Measurements from ENCODE around the gene LSAMP.
A peak's percentile ranks its signal among the peaks of the same experiment; 100 is the strongest.

LSAMP gene

GRCh38 chr3:115890579-115890978 lies 554.7 kb downstream of the LSAMP start:
- H3K36me3 ChIP-seq (ENCODE audit: insufficient read depth, low read depth, low read length), result no peaks in the 10 kb centered on the region
- no peaks in the 10 kb centered on the region for H3K4me1 ChIP-seq (ENCODE audit: insufficient read depth, low read length)
- no peak overlapping the region for H3K9ac ChIP-seq (ENCODE audit: low read depth, low read length)
- no peak overlapping the region for H3K27ac ChIP-seq (ENCODE audit: low read length)
- H3K4me3 ChIP-seq (ENCODE audit: low read length), result no peak overlapping the region
- no peaks in the 10 kb centered on the region for H3K27me3 ChIP-seq (ENCODE audit: insufficient read depth, low read length)
- H3K9me3 ChIP-seq (ENCODE audit: insufficient read depth, low read depth, low read length), result no peaks in the 10 kb centered on the region

- Histone ChIP-seq H3K9me3 (ENCODE audit: insufficient read depth, low read depth, low read length) (no peaks in the 10 kb centered on the region), H3K4me3 (ENCODE audit: low read length) (no peak overlapping the region), H3K27me3 (ENCODE audit: insufficient read depth, low read length) (no peaks in the 10 kb centered on the region), H3K4me1 (ENCODE audit: insufficient read depth, low read length) (no peaks in the 10 kb centered on the region), H3K9ac (ENCODE audit: low read depth, low read length) (no peak overlapping the region), H3K36me3 (ENCODE audit: insufficient read depth, low read depth, low read length) (no peaks in the 10 kb centered on the region), H3K27ac (ENCODE audit: low read length) (no peak overlapping the region)
Measured at GRCh38 chr3:115885621-115886020, 559.7 kb downstream of the LSAMP start.

- no peak overlapping the region for H3K4me3 ChIP-seq (ENCODE audit: low read length)
- H3K27ac ChIP-seq (ENCODE audit: low read length), result no peak overlapping the region
- H3K27me3 ChIP-seq (ENCODE audit: insufficient read depth, low read length), result no peaks in the 10 kb centered on the region
- no peaks in the 10 kb centered on the region for H3K9me3 ChIP-seq (ENCODE audit: insufficient read depth, low read depth, low read length)
- peaks cover 9% of the 10 kb centered on the region; the same call in 1 of the 2 replicates for H3K4me1 ChIP-seq (ENCODE audit: insufficient read depth, low read length)
- no peak overlapping the region for H3K9ac ChIP-seq (ENCODE audit: low read depth, low read length)
- H3K36me3 ChIP-seq (ENCODE audit: insufficient read depth, low read depth, low read length), result no peaks in the 10 kb centered on the region
Measured at GRCh38 chr3:115877615-115877899, 567.7 kb downstream of the LSAMP start.

GRCh38 chr3:115876876-115877614 lies 568.2 kb downstream of the LSAMP start:
- H3K4me3 ChIP-seq (ENCODE audit: low read length), result no peak overlapping the region

GRCh38 chr3:115875460-115875859 lies 569.8 kb downstream of the LSAMP start:
- H3K4me1 ChIP-seq (ENCODE audit: insufficient read depth, low read length), result peaks cover 20% of the 10 kb centered on the region; the same call in 1 of the 2 replicates
- no peak overlapping the region for H3K4me3 ChIP-seq (ENCODE audit: low read length)
- H3K27me3 ChIP-seq (ENCODE audit: insufficient read depth, low read length), result no peaks in the 10 kb centered on the region
- H3K27ac ChIP-seq (ENCODE audit: low read length), result no peak overlapping the region
- H3K9me3 ChIP-seq (ENCODE audit: insufficient read depth, low read depth, low read length), result no peaks in the 10 kb centered on the region
- no peaks in the 10 kb centered on the region for H3K36me3 ChIP-seq (ENCODE audit: insufficient read depth, low read depth, low read length)
- H3K9ac ChIP-seq (ENCODE audit: low read depth, low read length), result no peak overlapping the region

More at GRCh38 chr3:115876876-115877614, 568.2 kb downstream of the LSAMP start:
- no peaks in the 10 kb centered on the region for H3K9me3 ChIP-seq (ENCODE audit: insufficient read depth, low read depth, low read length)
- H3K4me1 ChIP-seq (ENCODE audit: insufficient read depth, low read length), result peaks cover 14% of the 10 kb centered on the region; the same call in 1 of the 2 replicates
- H3K27me3 ChIP-seq (ENCODE audit: insufficient read depth, low read length), result no peaks in the 10 kb centered on the region
- no peak overlapping the region for H3K27ac ChIP-seq (ENCODE audit: low read length)
- no peaks in the 10 kb centered on the region for H3K36me3 ChIP-seq (ENCODE audit: insufficient read depth, low read depth, low read length)
- no peak overlapping the region for H3K9ac ChIP-seq (ENCODE audit: low read depth, low read length)

GRCh38 chr3:115871735-115872134 lies 573.6 kb downstream of the LSAMP start:
- H3K27ac ChIP-seq (ENCODE audit: low read length), result no peak overlapping the region
- H3K27me3 ChIP-seq (ENCODE audit: insufficient read depth, low read length), result no peaks in the 10 kb centered on the region
- no peaks in the 10 kb centered on the region for H3K36me3 ChIP-seq (ENCODE audit: insufficient read depth, low read depth, low read length)
- no peak overlapping the region for H3K9ac ChIP-seq (ENCODE audit: low read depth, low read length)
- no peaks in the 10 kb centered on the region for H3K9me3 ChIP-seq (ENCODE audit: insufficient read depth, low read depth, low read length)
- H3K4me1 ChIP-seq (ENCODE audit: insufficient read depth, low read length), result peaks cover 20% of the 10 kb centered on the region; the same call in 1 of the 2 replicates
- H3K4me3 ChIP-seq (ENCODE audit: low read length), result no peak overlapping the region

- 0 out of 2 replicates have a peak, but pooled peaks cover 8% of the 10 kb centered on the region for H3K27me3 ChIP-seq (ENCODE audit: insufficient read depth, low read length)
- no peak overlapping the region for H3K27ac ChIP-seq (ENCODE audit: low read length)
- no peak overlapping the region for H3K4me3 ChIP-seq (ENCODE audit: low read length)
- peaks cover 34% of the 10 kb centered on the region for H3K4me1 ChIP-seq (ENCODE audit: insufficient read depth, low read length)
- no peaks in the 10 kb centered on the region for H3K36me3 ChIP-seq (ENCODE audit: insufficient read depth, low read depth, low read length)
- no peaks in the 10 kb centered on the region for H3K9me3 ChIP-seq (ENCODE audit: insufficient read depth, low read depth, low read length)
- no peak overlapping the region for H3K9ac ChIP-seq (ENCODE audit: low read depth, low read length)
Measured at GRCh38 chr3:115864911-115865310, 580.4 kb downstream of the LSAMP start.

- Histone ChIP-seq H3K36me3 (ENCODE audit: insufficient read depth, low read depth, low read length) (no peaks in the 10 kb centered on the region), H3K4me1 (ENCODE audit: insufficient read depth, low read length) (peaks cover 49% of the 10 kb centered on the region), H3K4me3 (ENCODE audit: low read length) (peak overlapping the region; percentile 35; the same call in 1 of the 2 replicates), H3K9ac (ENCODE audit: low read depth, low read length) (no peak overlapping the region), H3K27ac (ENCODE audit: low read length) (no peak overlapping the region), H3K27me3 (ENCODE audit: insufficient read depth, low read length) (0 out of 2 replicates have a peak, but pooled peaks cover 8% of the 10 kb centered on the region), H3K9me3 (ENCODE audit: insufficient read depth, low read depth, low read length) (no peaks in the 10 kb centered on the region)
Measured at GRCh38 chr3:115862849-115863248, 582.4 kb downstream of the LSAMP start.

- Histone ChIP-seq H3K9ac (ENCODE audit: low read depth, low read length) (no peak overlapping the region), H3K9me3 (ENCODE audit: insufficient read depth, low read depth, low read length) (no peaks in the 10 kb centered on the region), H3K27me3 (ENCODE audit: insufficient read depth, low read length) (0 out of 2 replicates have a peak, but pooled peaks cover 8% of the 10 kb centered on the region), H3K4me3 (ENCODE audit: low read length) (peak overlapping the region; percentile 35; the same call in 1 of the 2 replicates), H3K27ac (ENCODE audit: low read length) (no peak overlapping the region), H3K4me1 (ENCODE audit: insufficient read depth, low read length) (peaks cover 56% of the 10 kb centered on the region), H3K36me3 (ENCODE audit: insufficient read depth, low read depth, low read length) (no peaks in the 10 kb centered on the region)
Measured at GRCh38 chr3:115862099-115862498, 583.2 kb downstream of the LSAMP start.

- 0 out of 2 replicates have a peak, but pooled peaks cover 8% of the 10 kb centered on the region for H3K27me3 ChIP-seq (ENCODE audit: insufficient read depth, low read length)
- H3K36me3 ChIP-seq (ENCODE audit: insufficient read depth, low read depth, low read length), result no peaks in the 10 kb centered on the region
- peaks cover 57% of the 10 kb centered on the region for H3K4me1 ChIP-seq (ENCODE audit: insufficient read depth, low read length)
- H3K27ac ChIP-seq (ENCODE audit: low read length), result no peak overlapping the region
- H3K4me3 ChIP-seq (ENCODE audit: low read length), result no peak overlapping the region
- H3K9ac ChIP-seq (ENCODE audit: low read depth, low read length), result no peak overlapping the region
- H3K9me3 ChIP-seq (ENCODE audit: insufficient read depth, low read depth, low read length), result no peaks in the 10 kb centered on the region
Measured at GRCh38 chr3:115861166-115861733, 584.0 kb downstream of the LSAMP start.

GRCh38 chr3:115860766-115861165 lies 584.5 kb downstream of the LSAMP start:
- Histone ChIP-seq H3K36me3 (ENCODE audit: insufficient read depth, low read depth, low read length) (no peaks in the 10 kb centered on the region), H3K27me3 (ENCODE audit: insufficient read depth, low read length) (0 out of 2 replicates have a peak, but pooled peaks cover 8% of the 10 kb centered on the region), H3K27ac (ENCODE audit: low read length) (no peak overlapping the region)

More at GRCh38 chr3:115860766-115861165, 584.5 kb downstream of the LSAMP start:
- H3K4me1 ChIP-seq (ENCODE audit: insufficient read depth, low read length), result peaks cover 57% of the 10 kb centered on the region
- no peak overlapping the region for H3K4me3 ChIP-seq (ENCODE audit: low read length)
- H3K9ac ChIP-seq (ENCODE audit: low read depth, low read length), result peak overlapping the region; percentile 7; the same call in 1 of the 2 replicates
- H3K9me3 ChIP-seq (ENCODE audit: insufficient read depth, low read depth, low read length), result no peaks in the 10 kb centered on the region

Measured in iPS-20b (cell line).